GM18526 (cell line): ENCODE measurements around the gene MYO5B.

Experiments
- POLR2A ChIP-seq: IDR thresholded peaks from 3 replicates; pipeline ENCODE4 v1.6.1; 2011; ENCODE audit not compliant: insufficient read length; ENCODE audit errors: extremely low read depth

Gene MYO5B

DNA sequence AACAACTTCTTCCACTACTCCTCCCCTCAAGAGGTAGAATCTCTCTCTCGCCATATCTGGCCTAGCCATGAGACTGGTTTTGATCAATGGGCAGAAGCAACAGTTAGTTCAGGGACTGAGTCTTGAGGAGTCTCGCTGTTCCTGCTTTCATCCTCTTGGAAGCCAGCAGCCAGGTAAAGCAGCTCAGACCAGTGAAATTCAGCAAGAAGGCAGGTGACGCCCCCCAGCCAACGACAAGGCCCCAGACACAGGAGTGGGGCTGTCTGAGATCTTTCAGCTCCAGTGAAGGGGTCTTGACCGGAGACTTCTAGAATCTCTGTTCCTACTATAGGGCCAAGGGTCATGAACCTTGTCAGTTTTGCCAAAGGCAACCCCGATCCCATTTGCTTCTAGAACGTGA lies 341.9 kb downstream of the MYO5B start:
- TF ChIP-seq POLR2A = no peak

DNA sequence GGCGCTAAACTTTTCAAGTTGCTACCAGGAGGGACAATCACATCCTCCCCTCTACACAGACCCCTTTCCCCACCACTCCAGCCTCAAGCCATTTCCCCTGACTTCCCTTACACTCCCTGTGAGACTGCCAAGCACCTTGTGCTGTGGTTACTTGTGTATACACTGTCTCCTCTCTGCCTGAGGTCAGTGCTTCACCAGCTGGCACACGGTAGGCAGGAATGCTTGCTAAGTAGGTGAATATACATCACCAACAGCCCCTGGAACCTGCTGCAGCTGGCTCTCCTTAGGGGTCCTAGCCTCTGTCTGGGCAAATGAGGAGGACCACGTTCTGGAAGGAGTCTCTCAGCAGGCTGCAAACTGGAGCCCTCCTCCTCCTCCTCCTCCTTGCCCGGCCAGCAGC lies 343.3 kb downstream of the MYO5B start:
- no peak for TF ChIP-seq POLR2A

DNA sequence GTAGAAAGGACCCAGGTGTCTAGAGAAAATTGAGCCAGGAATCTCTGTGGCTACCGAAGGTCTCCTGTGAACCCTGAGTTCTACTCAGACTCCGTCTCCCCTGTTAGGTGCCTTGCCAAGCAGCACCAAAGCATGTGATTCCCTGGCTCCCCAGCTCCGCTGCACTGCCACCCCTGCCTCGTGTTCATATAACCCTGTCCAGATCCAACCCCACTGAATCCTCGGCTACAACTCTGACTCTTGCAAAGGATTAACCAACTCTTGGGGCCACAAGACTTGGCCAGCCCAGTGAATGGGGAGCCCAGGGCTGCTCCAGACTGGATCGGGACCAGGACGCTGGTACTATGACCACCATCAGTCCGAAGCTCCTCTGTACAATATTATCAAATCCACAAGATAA lies 344.3 kb downstream of the MYO5B start:
- TF ChIP-seq POLR2A = no peak

DNA sequence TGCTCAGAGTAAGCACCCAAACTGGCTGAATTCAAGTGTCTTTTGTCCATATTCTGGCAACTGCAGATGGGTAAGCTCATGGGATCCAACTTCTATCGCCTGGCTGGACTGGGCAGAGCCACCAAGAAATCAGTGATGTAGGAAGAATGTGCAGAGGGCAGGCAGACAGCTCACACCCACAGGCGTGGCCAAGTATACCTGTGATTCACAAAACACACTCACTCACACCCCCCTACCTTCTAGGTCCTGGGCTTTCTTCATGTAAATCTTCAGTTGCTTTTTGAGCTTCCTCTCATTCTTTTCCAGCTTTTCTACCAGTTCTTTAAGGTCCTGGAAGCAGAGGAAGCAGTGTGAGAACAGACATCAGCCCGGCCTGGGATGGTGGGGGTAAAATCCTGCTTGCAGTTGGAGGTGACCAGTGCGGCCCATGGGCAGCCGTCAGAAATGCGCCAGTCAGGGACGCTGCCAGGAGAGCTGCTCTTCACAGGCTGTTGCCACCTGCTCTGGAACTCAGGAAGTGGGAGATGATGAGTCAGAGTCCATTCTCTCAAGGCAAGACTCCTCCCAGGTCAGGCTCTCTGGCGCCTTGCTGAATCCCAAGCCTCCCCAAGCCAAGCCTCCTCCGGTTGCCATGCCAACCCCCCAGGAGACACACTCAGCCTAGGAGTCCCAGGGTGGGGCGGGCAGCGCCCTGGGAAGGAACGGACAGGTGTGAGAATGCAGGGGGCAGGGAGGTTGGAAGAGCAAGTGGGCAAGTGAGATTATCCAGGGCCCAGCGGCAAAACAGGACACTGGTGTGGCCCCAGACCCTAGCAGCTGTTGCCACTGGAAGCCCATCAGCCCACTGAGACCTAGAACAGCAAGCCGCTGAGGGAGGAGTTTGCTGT lies 345.4 kb downstream of the MYO5B start:
- no peak for TF ChIP-seq POLR2A

DNA sequence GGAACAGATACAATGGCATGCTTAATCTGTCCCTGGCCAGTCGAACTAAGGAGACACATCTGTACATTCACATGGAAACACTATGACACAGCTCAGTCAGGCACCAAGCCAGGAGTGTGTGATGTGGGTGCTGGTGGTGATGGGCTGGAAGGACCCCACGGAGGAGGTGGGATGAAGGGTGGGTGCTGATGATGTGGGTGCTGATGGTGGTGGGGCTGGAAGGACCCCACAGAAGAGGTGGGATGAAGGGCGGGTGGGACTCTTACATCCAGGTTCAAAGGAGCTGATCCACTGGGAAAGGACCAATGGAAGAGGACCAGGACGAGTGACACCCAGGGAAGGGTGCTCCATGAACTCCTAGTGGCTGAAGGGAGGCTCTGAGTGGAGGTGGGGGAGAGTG lies 346.8 kb downstream of the MYO5B start:
- no peak for TF ChIP-seq POLR2A

DNA sequence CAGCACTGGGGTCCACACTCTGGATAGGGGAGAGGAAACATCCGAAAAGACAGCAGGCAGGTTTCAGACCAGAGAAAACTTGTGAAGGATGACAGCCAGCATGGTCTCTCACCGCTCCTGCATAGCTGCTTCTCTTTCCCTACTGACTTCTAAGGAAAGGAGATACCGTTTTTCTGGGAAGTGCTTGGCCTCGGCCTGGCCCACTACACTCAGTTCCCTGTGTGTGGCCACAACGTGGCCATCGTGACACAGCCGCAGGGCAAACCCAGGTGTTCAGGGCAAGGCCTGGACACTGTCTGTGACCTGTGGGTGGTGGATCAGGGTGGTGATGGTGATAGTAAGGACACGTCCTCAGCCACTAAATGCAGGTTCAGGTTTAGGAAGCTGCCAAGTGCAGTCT lies 347.4 kb downstream of the MYO5B start:
- no peak for TF ChIP-seq POLR2A

DNA sequence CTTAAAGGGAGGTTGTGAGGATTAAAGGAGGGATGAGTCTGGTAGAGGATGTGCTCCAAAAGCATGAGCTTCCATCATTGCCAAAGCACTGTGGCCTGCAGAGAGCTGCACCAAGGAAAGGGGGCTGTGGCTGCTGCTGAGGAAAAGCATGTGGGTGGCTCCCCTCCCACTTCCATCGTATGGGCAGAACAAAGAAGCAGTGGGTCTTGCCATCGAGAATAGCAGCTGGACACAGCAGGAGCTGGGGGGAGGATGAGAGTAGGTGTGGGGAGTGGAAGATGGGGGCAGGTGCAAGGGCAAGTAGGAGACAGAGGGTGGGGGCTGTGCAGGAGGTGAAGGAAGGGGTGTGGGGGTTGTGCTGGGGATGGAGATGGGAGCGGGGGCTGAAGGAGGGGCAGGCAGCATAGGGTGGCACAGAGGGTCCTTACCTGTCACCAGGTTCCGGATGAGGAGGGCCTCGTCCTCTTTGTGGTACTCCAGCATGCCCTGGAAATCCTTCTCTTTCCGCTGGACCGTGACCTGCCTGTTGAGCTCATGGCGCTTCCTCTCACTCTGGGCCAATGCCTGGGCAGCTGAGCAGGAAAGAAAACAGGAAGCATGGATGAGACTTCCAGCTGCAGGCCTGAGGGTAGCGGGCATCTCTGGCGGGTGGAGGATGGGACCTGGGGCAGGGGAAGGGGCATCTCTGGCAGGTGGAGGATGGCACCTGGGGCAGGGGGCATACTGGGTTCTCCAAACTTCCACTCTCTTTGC lies 348.1 kb downstream of the MYO5B start:
- TF ChIP-seq POLR2A = no peak

DNA sequence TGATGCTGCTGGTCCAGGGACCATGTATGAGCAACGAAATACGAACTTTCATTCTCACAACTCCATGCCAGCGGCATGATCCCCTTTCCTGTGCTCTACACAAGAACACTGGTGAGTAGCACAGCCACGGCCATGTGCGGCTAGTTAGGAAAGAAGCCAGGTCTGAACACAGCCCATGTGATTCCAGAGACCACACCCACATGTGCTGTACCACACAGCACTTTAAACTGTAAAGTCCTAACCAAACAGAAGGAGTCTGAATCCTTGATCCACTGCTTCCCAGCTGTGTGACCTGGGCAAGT lies 348.6 kb downstream of the MYO5B start:
- no peak for TF ChIP-seq POLR2A

DNA sequence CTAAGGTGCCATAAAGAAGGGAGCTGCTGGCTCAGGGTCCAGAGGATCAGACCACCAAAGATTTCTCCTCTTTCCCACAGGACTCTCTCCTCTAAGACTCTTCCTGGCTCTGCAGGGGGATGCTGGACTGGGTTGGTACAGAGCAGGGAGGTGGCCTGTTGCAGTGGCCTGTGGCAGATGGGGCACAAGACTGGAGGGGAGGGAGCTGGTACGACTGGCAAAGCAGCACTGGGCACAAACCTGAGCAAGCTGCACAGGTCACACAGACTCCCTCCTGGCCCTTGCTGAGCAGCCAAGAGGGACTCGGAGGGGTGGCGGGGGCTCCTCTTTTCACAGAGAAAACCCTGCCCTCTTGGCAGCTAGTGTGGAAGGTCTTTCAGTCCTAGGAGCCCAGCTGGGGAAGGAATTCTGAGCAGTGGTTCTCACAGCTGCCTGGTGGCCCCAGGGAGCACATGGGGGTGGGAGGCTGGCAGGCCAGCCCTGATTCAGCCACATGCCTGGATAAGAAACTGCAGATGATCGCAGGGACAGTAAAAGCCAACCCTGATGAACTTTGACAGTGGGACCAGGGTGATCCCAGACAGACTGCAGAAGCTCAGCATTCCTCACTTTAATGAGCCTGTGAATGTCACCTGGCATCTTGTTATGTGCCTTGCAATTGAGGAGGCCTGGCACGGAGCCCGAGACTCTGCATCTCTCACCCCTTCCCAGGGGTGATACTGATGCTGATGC lies 349.2 kb downstream of the MYO5B start:
- TF ChIP-seq POLR2A = no peak

DNA sequence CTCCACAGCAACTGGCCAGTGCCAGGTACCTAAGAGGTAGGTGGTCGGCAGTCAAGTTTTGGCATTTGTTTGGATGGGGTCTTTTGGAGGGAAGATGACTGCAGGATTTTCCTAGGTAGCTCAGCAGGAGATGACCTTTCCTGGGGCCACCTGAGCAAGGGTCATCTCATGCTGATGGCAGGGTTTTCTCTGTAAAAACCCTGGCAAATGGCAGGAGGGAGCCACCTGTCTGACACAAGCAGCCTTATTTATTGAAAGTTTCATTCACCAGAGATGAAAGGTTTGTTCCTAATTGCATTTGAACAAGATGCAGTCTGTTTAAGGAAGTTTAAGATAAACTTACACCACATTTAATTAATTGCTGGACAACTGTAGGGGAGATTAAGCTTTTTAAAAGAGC lies 350.0 kb downstream of the MYO5B start:
- TF ChIP-seq POLR2A = no peak

DNA sequence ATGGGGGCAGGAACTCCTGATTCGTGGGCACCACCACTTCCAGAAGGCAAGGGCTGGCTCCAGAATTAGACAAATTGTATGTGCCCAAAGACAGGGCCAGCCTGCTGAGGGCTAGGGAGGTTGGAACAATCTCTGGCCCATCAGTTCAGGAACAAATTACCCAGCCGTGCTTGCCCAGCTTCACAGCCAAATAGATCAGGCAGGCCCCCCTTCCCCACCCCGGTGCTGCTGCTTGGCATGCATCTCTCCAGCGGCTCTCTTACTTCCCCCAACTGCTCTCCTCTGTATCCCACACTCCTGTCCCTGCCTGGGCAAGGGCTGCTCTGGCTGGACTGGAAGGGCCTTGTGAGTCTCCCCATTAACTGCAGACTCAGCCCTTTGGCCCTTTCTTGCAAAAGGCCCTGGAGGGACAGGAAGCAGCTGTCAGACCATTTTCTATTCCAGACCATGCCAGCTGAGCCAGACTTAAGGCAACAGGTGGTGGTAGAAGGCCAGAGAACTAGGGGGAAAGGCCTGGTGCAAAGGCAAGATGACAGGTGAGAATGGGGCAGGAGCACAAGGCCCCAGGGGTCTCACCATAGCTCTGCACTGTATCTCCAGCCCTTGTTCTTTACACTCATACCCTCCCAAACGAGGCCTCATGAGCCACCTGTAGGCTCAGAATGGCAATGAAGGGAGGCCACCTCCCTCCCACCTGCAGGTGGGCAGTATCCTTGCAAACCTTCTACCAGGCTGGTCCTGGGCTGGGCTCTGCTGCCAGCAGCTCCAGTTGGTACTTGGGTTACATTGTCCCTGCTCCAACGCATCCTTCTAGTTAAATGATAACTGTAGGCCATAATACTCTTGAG lies 350.9 kb downstream of the MYO5B start:
- no peak for TF ChIP-seq POLR2A

DNA sequence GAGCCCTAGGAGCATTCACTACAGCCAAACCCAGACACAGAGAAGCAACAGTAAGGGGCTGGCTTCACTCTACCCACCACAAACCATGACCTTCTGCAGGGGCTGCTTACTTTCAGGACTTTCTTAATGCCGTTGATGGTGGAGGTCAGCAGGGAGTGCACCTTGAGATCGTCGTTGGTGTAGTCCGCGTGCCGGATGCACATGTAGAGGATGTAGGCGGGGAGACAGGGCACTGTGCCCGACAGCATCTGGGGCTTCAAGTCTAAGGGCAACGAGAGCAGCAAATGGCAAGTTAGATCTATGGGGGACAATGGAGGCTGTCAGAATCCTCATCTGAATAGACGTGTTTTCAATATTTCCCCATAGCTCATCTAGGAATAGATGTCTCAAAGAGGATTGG lies 351.8 kb downstream of the MYO5B start:
- no peak for TF ChIP-seq POLR2A

DNA sequence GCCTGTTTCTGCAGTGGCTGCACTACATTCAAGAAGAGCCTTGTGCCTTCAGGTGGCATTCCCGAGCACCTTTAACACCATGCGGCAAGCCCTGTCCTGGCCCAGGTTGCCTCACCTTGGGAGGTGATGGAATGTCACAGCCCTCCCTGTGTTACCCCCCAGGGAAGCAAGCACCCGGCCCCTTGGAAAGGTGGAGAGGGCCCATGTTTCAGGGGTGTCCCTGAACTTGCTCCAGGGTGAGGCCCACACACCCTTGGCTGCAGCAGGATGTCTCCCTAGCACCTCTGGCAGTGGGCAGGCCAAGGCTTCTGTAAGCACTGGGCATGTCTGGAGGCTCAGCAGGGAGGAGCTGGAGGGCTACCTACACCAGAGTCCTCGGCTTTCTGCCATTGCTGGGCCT lies 352.3 kb downstream of the MYO5B start:
- no peak for TF ChIP-seq POLR2A

DNA sequence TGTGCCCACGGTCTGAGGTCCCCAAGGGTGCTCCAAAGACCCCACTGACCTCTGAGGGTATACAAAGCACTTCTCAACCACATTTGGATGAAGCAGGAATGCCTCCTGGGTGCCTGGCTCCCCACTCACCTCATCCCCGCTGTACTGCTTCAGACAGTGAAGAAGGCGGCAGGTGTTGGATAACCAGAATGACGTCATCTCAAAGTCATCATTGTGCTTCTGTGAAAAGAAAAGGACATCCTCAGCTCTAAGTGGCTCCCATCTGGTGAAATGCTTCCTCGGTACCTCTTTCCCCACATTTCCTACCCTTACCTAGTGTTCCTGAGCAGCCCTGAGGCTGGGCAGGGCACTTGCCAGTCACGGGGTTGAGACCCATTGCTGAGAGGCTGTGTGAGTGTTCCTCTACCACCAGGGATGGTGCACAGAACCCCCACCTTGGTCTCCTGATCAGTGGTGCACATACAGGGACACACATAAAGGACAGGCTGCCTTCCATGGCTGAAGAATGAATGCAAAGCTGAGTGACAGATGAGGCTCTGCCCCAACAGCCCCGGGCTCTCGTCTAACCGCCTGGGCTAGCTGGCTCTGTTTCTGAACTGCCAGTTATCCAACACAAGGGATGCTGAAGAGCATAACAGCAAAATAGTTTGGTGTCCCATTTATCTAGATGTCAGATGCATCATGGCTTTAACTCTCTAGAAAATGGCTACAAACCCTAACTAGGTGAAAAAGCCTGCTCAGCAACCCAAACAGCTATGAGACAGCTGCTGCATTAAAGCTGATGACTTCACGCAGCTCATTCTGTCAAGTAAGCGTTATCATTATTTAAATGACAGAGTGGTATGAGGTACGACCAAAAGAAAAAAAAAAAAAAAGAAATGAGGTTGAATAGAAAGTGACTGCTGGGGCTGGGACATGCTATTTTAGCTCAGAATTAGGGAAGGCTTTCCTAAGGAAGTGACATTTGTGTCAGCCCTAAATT lies 353.4 kb downstream of the MYO5B start:
- no peak for TF ChIP-seq POLR2A
